GM12878 (cell line): ENCODE results near the gene RAMP1. TPM values are rescaled to one million over a fixed set of nuclear protein-coding genes. Genes with fewer than 3 reads are reported as not detected.

Experiments
- ATAC-seq: fragments of 200-7000 bp; cut with Tn5 transposase; 3 replicates; pipeline ENCODE4 v1.9.1; 2020; ENCODE audit warnings: mild to moderate bottlenecking, moderate library complexity
- BruUV-seq: library from RNA; stranded (reverse); fragments of 400-500 nt; replicated peaks from 2 replicates; lab custom pipeline; 2021; lab: Mats Ljungman, UMichigan
- CTCF ChIA-PET: fragments of 300-600 bp; sonication (Branson Sonifier 250); formaldehyde crosslinking; extraction: SDS; loops from one replicate; lab custom pipeline; 2021; ENCODE audit warnings: inconsistent platforms; lab: Yijun Ruan, JAX
- POLR2A ChIA-PET: fragments of 350-600 bp; formaldehyde crosslinking; extraction: SDS; loops from one replicate; lab custom pipeline; 2021; ENCODE audit warnings: inconsistent platforms; lab: Charles Lee
- RAD21 ChIA-PET: fragments of 300-600 bp; sonication (Branson Sonifier 250); formaldehyde crosslinking; loops from one replicate; lab custom pipeline; 2023; ENCODE audit warnings: antibody characterized with exemption; ENCODE audit not compliant: unreplicated experiment; lab: Charles Lee
- SMC1A ChIA-PET: fragments of 300-600 bp; sonication (Branson Sonifier 250); formaldehyde crosslinking; loops from one replicate; lab custom pipeline; 2023; ENCODE audit not compliant: unreplicated experiment, uncharacterized antibody; lab: Charles Lee
- DNase-seq: peaks from one replicate; pipeline ENCODE4 v3.0.0-alpha.2; 2011; ENCODE audit warnings: low read depth, low spot score
- FAIRE-seq: peaks from 3 replicates; lab custom pipeline; 2011; peaks lifted over from hg19 to GRCh38; lab: Jason Lieb, UNC
- H2AFZ ChIP-seq: 2 replicates; pipeline ENCODE4 v1.6.0; 2011; ENCODE audit warnings: low read depth, low read length, control low read depth; ENCODE audit not compliant: control insufficient read depth
- H3K27ac ChIP-seq: 2 replicates; pipeline ENCODE4 v1.5.1; 2011; ENCODE audit warnings: control low read depth; ENCODE audit not compliant: control insufficient read depth, insufficient read depth
- H3K27me3 ChIP-seq, 2 experiments: replicated peaks in 1 of 2; 2 replicates each; pipeline versions ENCODE4 v1.6.0 to v1.6.1; 2011; ENCODE audit warnings: low read length in 1 of 2; ENCODE audit not compliant: control insufficient read depth in 2 of 2, insufficient read depth in 2 of 2
- H3K36me3 ChIP-seq, 2 experiments: 2 replicates each; pipeline ENCODE4 v1.5.1; 2011; ENCODE audit warnings: low read length in 1 of 2; ENCODE audit not compliant: control insufficient read depth in 2 of 2, insufficient read depth in 2 of 2
- H3K4me1 ChIP-seq: 2 replicates; pipeline ENCODE4 v1.6.1; 2011; ENCODE audit warnings: mild to moderate bottlenecking, low read length, moderate library complexity, mixed read lengths; ENCODE audit not compliant: control insufficient read depth, insufficient read depth
- H3K4me2 ChIP-seq: 2 replicates; pipeline ENCODE4 v1.6.0; 2011; ENCODE audit warnings: control low read depth; ENCODE audit not compliant: control insufficient read depth, insufficient read depth
- H3K4me3 ChIP-seq: fragments of 200-600 bp; sonication (generic); 2 replicates; pipeline ENCODE4 v1.5.1; 2016
- H3K79me2 ChIP-seq: 2 replicates; pipeline ENCODE4 v1.6.0; 2011; ENCODE audit warnings: low read length; ENCODE audit not compliant: control insufficient read depth, insufficient read depth
- H3K9ac ChIP-seq: 2 replicates; pipeline ENCODE4 v1.8.0; 2011; ENCODE audit warnings: low read length, control low read depth, mixed read lengths; ENCODE audit not compliant: control insufficient read depth, insufficient read depth
- H3K9me3 ChIP-seq: replicated peaks from 3 replicates; pipeline ENCODE4 v1.5.1; 2011; ENCODE audit warnings: mild to moderate bottlenecking, low read length; ENCODE audit not compliant: control insufficient read depth, insufficient read depth
- H4K20me1 ChIP-seq: 2 replicates; pipeline ENCODE4 v1.6.0; 2011; ENCODE audit not compliant: control insufficient read depth, insufficient read depth
- BMI1 ChIP-seq: fragments of 450-650 bp; IDR thresholded peaks from 2 replicates; pipeline ENCODE4 v1.6.1; 2016; ENCODE audit warnings: mild to moderate bottlenecking, moderate library complexity, borderline replicate concordance
- DPF2 ChIP-seq: fragments of 450-650 bp; IDR thresholded peaks from 2 replicates; pipeline ENCODE4 v1.6.1; 2017; ENCODE audit warnings: mild to moderate bottlenecking
- MEF2A ChIP-seq: IDR thresholded peaks from 2 replicates; pipeline ENCODE4 v1.6.1; 2011; ENCODE audit warnings: low read depth, mild to moderate bottlenecking, low read length, moderate library complexity; ENCODE audit not compliant: insufficient read depth
- MTA3 ChIP-seq: IDR thresholded peaks from 2 replicates; pipeline ENCODE4 v1.6.1; 2012; ENCODE audit warnings: low read length, inconsistent platforms, borderline replicate concordance
- SMAD5 ChIP-seq: IDR thresholded peaks from 2 replicates; pipeline ENCODE4 v1.6.1; 2016; ENCODE audit warnings: antibody characterized with exemption, low read depth
- WRNIP1 ChIP-seq: IDR thresholded peaks from 2 replicates; pipeline ENCODE4 v1.6.1; 2011; ENCODE audit warnings: low read depth, low read length, improper control_type of control experiment, borderline replicate concordance
- WGBS: methylation state at CpG from one replicate; pipeline ENCODE4 v1.1.6; 2016; ENCODE audit warnings: low lambda C conversion rate; ENCODE audit not compliant: insufficient replicate concordance, insufficient coverage; ENCODE audit errors: missing lambda C conversion rate; 5-methylcytosine and 5-hydroxymethylcytosine counted together
- in situ Hi-C: fragments of 300-500 bp; cut with MboI; formaldehyde crosslinking; loops from 9 replicates; pipeline ENCODE4 v1.14.3; 2018; ENCODE audit warnings: mixed read lengths
- intact Hi-C: fragments of 100-400 bp; cut with micrococcal nuclease; formaldehyde crosslinking; loops from one replicate; pipeline ENCODE4 v1.14.2; 2022; ENCODE audit not compliant: unreplicated experiment
- polyA plus RNA-seq, 11 experiments: library from polyadenylated mRNA; depleted of rRNA in 4 of 11; unstranded in 6 of 11; stranded (reverse) in 5 of 11; fragments of >200 nt; fragmentation: Nextera tagmentation in 4 of 11; fragmentation: Illumina TruSeq in 1 of 11; extraction: Ambion mirVana in 4 of 11; extraction: Trizol in 1 of 11; gene quantifications; 1 replicate in 1 of 11; 2 replicates in 10 of 11; pipeline versions ENCODE4 v1.2.1 to v1.2.3, GENCODE V29; 2011 to 2016; ENCODE audit warnings: inconsistent platforms in 2 of 11, missing spikeins in 2 of 11, low read depth in 1 of 11
- total RNA-seq, 4 experiments: library from RNA; depleted of rRNA in 3 of 4; stranded (reverse); fragments of >200 nt in 3 of 4; fragmentation: Illumina TruSeq in 1 of 4; extraction: Trizol in 1 of 4; gene quantifications; 2 replicates each; pipeline versions ENCODE4 v1.2.1 to v1.2.3, GENCODE V29; 2013 to 2021
- TF ChIP-seq, protein P1 (sequence below): fragments of 450-650 bp; conservative IDR thresholded peaks from 2 replicates; pipeline ENCODE4 v1.6.1; 2017; ENCODE audit warnings: mild to moderate bottlenecking, moderate library complexity

RAMP1 gene
- total and polyA plus RNA-seq, 10 of the 15 experiments (the other 5 are each of a cell fraction or from before 2014, with no cell fraction given): 0.11 to 0.19 (median 0.12) TPM; not detected in 7

DNA sequence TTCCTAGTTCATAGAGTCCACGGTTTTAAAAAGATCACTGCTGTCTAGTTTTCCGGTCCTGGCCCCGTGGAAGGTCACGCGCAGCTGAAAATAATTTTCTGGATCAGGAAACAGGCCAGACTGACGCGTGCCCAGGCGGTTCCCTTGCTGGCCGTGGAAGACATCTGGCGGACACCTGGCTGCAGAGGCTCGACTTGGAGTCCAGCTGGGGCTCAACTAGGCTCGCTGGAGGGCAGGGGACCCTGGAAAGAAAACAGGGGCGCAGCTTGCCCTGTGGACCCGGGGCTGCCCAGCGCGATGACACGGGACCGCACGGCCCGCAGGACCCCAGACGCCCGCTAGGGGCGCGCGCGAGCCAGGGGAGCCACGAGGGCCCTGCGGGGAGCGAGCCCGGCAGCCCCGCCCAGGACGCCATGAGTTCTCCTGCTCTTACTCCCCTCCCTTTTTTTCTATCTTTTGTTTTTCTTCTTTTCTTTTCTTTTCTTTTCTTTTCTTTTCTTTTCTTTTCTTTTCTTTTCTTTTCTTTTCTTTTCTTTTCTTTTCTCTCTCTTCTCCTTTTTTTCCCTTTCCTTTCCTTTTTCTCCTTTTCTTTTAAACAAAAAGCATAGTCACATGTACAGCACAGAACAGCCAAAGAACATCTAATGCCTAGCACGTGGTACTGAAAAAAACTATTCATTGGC is 64.2 kb downstream of the RAMP1 start (continued):
- TF ChIP-seq, protein P1, sequence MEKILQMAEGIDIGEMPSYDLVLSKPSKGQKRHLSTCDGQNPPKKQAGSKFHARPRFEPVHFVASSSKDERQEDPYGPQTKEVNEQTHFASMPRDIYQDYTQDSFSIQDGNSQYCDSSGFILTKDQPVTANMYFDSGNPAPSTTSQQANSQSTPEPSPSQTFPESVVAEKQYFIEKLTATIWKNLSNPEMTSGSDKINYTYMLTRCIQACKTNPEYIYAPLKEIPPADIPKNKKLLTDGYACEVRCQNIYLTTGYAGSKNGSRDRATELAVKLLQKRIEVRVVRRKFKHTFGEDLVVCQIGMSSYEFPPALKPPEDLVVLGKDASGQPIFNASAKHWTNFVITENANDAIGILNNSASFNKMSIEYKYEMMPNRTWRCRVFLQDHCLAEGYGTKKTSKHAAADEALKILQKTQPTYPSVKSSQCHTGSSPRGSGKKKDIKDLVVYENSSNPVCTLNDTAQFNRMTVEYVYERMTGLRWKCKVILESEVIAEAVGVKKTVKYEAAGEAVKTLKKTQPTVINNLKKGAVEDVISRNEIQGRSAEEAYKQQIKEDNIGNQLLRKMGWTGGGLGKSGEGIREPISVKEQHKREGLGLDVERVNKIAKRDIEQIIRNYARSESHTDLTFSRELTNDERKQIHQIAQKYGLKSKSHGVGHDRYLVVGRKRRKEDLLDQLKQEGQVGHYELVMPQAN: no peak
- no peak for TF ChIP-seq MEF2A
- TF ChIP-seq, all 136 proteins: peak for 8

DNA sequence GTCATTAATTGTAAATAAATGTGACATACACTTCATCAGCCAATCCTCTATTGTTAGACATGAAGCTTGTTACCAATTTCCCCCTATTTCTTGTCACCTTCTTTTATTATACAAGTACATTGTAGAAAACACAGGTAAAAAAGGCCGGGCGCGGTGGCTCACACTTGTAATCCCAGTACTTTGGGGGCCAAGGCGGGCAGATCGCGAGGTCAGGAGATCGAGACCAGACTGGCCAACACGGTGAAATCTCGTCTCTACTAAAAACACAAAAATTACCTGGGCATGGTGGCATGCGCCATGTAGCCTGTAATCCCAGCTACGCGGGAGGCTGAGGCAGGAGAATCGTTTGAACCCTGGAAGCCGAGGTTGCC is 64.7 kb downstream of the RAMP1 start:
- SMC1A ChIA-PET: no interaction called here
- Histone ChIP-seq H3K4me2 (no peak overlapping the region), H2AFZ (0 out of 2 replicates have a peak overlapping the region, but pooled peaks have one; percentile 18), H3K27ac (no peak overlapping the region), H3K79me2 (no peaks in the 10 kb centered on the region), H3K4me3 (no peak overlapping the region), H3K27me3 (no peaks in the 10 kb centered on the region), H3K36me3 (no peaks in the 10 kb centered on the region), H3K9me3 (no peaks in the 10 kb centered on the region; the same call in 2 of the 3 replicates), H3K9ac (no peak overlapping the region), H4K20me1 (no peaks in the 10 kb centered on the region), H3K4me1 (no peaks in the 10 kb centered on the region)
- in situ Hi-C loops: no loop called here
- POLR2A ChIA-PET: no interaction called here
- CTCF ChIA-PET: interaction anchor here (1.2 to 1.6 kb wide), 3 partner anchors 8 to 137 kb away, joined by 3 to 5 read pairs (median 3); partner anchors contain the start of gene SCLY
- WGBS: 70% methylated on average over 14 of the region's 14 CpGs
- no peak for DNase-seq
- ATAC-seq: no peak
- no peak for TF ChIP-seq SMAD5
- no peak for TF ChIP-seq DPF2
- no peak for TF ChIP-seq BMI1
- no peak for TF ChIP-seq MTA3
- TF ChIP-seq WRNIP1: no peak
- RAD21 ChIA-PET: no interaction called here
- no TSS peak for BruUV-seq
- intact Hi-C loops: no loop called here
- no peak for FAIRE-seq
